HG03442 (cell line): ENCODE data around the gene ASB18.

ENCODE experiments used
- ATAC-seq: cut with Tn5 transposase; IDR thresholded peaks from one replicate; pipeline ENCODE4 v1.9.1; 2021; ENCODE audit warnings: mild to moderate bottlenecking, moderate library complexity; ENCODE audit not compliant: unreplicated experiment

Gene ASB18

GRCh38 chr2:236176417-236176816 is 87.8 kb downstream of the ASB18 start:
- no peak for ATAC-seq

GRCh38 chr2:236175548-236176150 is 88.6 kb downstream of the ASB18 start:
- ATAC-seq: no peak

- ATAC-seq: no peak
Measured at GRCh38 chr2:236173729-236174607, 90.2 kb downstream of the ASB18 start.

- ATAC-seq: no peak
Measured at GRCh38 chr2:236173036-236173728, 91.0 kb downstream of the ASB18 start.

- no peak for ATAC-seq
Measured at GRCh38 chr2:236172255-236173035, 91.8 kb downstream of the ASB18 start.

- no peak for ATAC-seq
Measured at GRCh38 chr2:236171680-236172254, 92.4 kb downstream of the ASB18 start.

- no peak for ATAC-seq
Measured at GRCh38 chr2:236171181-236171679, 93.0 kb downstream of the ASB18 start.

- ATAC-seq: no peak
Measured at GRCh38 chr2:236170590-236171165, 93.5 kb downstream of the ASB18 start.

- no peak for ATAC-seq
Measured at GRCh38 chr2:236169741-236170589, 94.2 kb downstream of the ASB18 start.

- ATAC-seq: no peak
Measured at GRCh38 chr2:236169151-236169721, 95.0 kb downstream of the ASB18 start.

- ATAC-seq: no peak
Measured at GRCh38 chr2:236168110-236169080, 95.8 kb downstream of the ASB18 start, which contains the start of gene GBX2. GBX2 (minus strand) TSS chr2:236168386; CDS start chr2:236167971, 415 bp downstream.

- no peak for ATAC-seq
Measured at GRCh38 chr2:236167297-236168109, 96.7 kb downstream of the ASB18 start.

GRCh38 chr2:236166796-236167296 is 97.4 kb downstream of the ASB18 start:
- ATAC-seq: no peak

- no peak for ATAC-seq
Measured at GRCh38 chr2:236165842-236166795, 98.1 kb downstream of the ASB18 start.
